Nephron progenitor cell (in vitro differentiated cells): Measurements from ENCODE around the gene UTP20.
"Not testable (repeated sequence)": the region's sequence is repeated elsewhere in the genome, so short reads cannot be mapped to it uniquely, and the experiment has no call there.

Experiments used
- DNase-seq: peaks from one replicate; pipeline ENCODE4 v3.0.0; 2021
- H3K27ac Mint-ChIP-seq: 2 replicates; pipeline ENCODE4 v1.8.0; 2021; ENCODE audit warnings: mild to moderate bottlenecking, moderate library complexity, mixed read lengths
- H3K27me3 Mint-ChIP-seq: 2 replicates; pipeline ENCODE4 v1.8.0; 2021; ENCODE audit warnings: mild to moderate bottlenecking, low read depth, mixed read lengths; ENCODE audit not compliant: poor library complexity
- H3K36me3 Mint-ChIP-seq: 2 replicates; pipeline ENCODE4 v1.8.0; 2021; ENCODE audit warnings: low read depth, mixed read lengths
- H3K4me1 Mint-ChIP-seq: 2 replicates; pipeline ENCODE4 v1.8.0; 2021; ENCODE audit warnings: mixed read lengths
- H3K4me3 Mint-ChIP-seq: 2 replicates; pipeline ENCODE4 v1.8.0; 2021; ENCODE audit warnings: mild to moderate bottlenecking, moderate library complexity, mixed read lengths
- H3K9me3 Mint-ChIP-seq: 2 replicates; pipeline ENCODE4 v1.8.0; 2021; ENCODE audit warnings: mild to moderate bottlenecking, moderate library complexity, mixed read lengths
- TF ChIP-seq, protein P1 (sequence below): fragments of 200-600 bp; sonication (generic); IDR thresholded peaks from 2 replicates; pipeline ENCODE4 v1.5.0; 2021; ENCODE audit warnings: antibody characterized with exemption

Gene UTP20

DNA sequence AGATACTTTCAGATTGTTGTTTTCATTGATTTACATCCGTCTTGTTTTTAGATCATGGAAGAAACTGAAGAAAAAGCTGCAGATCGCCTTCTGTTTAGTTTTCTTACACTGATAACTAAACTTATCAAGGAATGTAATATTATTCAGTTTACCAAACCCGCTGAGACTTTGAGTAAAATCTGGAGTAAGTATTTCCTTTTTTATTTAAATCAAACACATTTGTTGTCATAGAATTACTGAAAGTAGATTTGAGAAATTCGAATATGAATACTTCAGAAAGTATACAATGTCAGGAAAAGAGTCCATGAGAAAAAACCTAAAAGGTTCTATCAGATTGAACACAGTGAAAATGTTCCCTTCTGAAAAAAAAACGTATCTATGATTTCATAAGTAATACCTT, 95.7 kb downstream of the UTP20 start:
- H3K4me1 Mint-ChIP-seq = no peaks in the 10 kb centered on the region
- no peaks in the 10 kb centered on the region for H3K27me3 Mint-ChIP-seq
- no peak for DNase-seq
- H3K9me3 Mint-ChIP-seq = no peaks in the 10 kb centered on the region
- peaks cover 77% of the 10 kb centered on the region for H3K36me3 Mint-ChIP-seq
- TF ChIP-seq, protein P1, sequence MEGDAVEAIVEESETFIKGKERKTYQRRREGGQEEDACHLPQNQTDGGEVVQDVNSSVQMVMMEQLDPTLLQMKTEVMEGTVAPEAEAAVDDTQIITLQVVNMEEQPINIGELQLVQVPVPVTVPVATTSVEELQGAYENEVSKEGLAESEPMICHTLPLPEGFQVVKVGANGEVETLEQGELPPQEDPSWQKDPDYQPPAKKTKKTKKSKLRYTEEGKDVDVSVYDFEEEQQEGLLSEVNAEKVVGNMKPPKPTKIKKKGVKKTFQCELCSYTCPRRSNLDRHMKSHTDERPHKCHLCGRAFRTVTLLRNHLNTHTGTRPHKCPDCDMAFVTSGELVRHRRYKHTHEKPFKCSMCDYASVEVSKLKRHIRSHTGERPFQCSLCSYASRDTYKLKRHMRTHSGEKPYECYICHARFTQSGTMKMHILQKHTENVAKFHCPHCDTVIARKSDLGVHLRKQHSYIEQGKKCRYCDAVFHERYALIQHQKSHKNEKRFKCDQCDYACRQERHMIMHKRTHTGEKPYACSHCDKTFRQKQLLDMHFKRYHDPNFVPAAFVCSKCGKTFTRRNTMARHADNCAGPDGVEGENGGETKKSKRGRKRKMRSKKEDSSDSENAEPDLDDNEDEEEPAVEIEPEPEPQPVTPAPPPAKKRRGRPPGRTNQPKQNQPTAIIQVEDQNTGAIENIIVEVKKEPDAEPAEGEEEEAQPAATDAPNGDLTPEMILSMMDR = no peak
- no peak overlapping the region for H3K27ac Mint-ChIP-seq
- H3K4me3 Mint-ChIP-seq = no peak overlapping the region

DNA sequence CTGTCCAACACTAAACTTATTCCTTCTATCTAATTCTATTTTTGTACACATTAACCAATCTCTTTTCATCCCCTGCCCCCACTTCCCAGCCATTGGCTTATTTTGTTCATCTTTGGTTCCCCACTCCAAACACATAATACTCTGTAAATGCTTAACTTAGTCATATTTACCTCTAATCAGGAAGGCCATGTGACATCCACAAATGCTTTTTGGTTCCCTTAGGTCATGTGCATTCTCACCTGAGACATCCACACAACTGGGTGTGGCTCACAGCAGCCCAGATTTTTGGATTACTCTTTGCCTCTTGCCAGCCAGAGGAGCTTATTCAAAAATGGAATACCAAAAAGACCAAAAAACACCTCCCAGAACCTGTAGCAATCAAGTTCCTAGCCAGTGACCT, 99.2 kb downstream of the UTP20 start:
- no peaks in the 10 kb centered on the region for H3K27me3 Mint-ChIP-seq
- TF ChIP-seq, protein P1 = no peak
- H3K4me1 Mint-ChIP-seq = no peaks in the 10 kb centered on the region
- H3K27ac Mint-ChIP-seq = no peak overlapping the region
- H3K36me3 Mint-ChIP-seq = peaks cover 81% of the 10 kb centered on the region
- DNase-seq = no peak
- H3K9me3 Mint-ChIP-seq = no peaks in the 10 kb centered on the region
- H3K4me3 Mint-ChIP-seq = no peak overlapping the region

DNA sequence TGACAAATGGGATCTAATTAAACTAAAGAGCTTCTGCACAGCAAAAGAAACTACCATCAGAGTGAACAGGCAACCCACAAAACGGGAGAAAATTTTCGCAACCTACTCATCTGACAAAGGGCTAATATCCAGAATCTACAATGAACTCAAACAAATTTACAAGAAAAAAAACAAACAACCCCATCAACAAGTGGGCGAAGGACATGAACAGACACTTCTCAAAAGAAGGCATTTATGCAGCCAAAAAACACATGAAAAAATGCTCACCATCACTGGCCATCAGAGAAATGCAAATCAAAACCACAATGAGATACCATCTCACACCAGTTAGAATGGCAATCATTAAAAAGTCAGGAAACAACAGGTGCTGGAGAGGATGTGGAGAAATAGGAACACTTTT, 111.3 kb downstream of the UTP20 start:
- H3K27me3 Mint-ChIP-seq, H3K27ac Mint-ChIP-seq, DNase-seq, H3K4me3 Mint-ChIP-seq, H3K4me1 Mint-ChIP-seq: not testable (repeated sequence)
- peaks cover 23% of the 10 kb centered on the region for H3K9me3 Mint-ChIP-seq
- H3K36me3 Mint-ChIP-seq = peaks cover 70% of the 10 kb centered on the region

- peak overlapping the region; percentile 100 for H3K27ac Mint-ChIP-seq
- H3K27me3 Mint-ChIP-seq = peaks cover 11% of the 10 kb centered on the region
- peaks cover 24% of the 10 kb centered on the region for H3K4me1 Mint-ChIP-seq
- peak overlapping the region; percentile 92 for H3K4me3 Mint-ChIP-seq
- peaks cover 7% of the 10 kb centered on the region for H3K36me3 Mint-ChIP-seq
- no peaks in the 10 kb centered on the region for H3K9me3 Mint-ChIP-seq
- TF ChIP-seq, protein P1 = no peak
- no peak for DNase-seq
These were observed 127.1 kb downstream of the UTP20 start for GRCh38 chr12:101407049-101407435.

DNA sequence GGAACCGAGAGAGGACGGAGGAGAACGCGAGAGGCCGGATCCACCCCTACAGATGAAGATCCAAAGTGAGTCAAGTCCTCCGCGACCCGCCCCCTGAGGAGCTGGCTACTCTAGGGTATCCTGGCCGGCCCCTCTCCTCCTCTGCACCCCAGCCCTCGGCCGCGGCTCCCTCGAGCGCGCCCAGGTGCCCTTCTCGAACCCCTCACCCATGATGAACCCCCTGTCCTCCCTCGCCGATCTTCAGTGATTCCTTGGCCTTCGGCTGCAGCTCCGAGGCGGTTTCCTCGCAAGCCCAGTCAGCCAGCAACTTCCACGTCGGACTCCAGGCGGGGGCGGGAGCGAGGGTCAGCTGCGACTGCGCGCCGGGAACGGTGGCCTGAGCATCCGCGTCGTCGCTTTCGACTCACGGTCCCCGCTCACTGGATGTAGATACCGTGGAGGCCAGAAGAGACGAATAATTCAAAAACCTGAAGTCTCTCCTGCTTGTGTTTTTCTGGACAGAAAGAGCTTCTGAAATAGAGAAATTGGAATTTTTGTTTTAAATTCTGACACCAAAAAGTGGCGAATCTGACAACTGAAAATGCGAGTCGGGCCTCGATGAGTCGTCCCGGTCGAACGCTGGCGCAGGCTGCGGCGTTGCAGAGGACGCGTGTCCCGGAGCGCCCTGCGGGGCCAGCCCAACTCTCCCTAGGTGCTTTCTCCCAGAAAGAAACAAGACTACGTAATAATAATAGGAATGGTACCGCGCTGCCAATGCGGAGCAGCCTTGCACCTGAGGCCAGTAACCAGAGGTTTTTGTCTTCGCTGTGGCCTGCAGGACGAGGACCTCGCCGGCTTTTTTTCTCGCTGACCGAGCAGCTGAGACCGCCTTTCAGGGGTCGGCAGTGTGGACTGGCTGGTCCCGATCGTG, 127.8 kb downstream of the UTP20 start, which contains the start of gene ARL1:
Gene ARL1 (minus strand): TSS at position 337 of the 910 bp plus-strand sequence. CDS start 127 bp downstream, at position 210.
- Mint-ChIP-seq H3K27me3 (peaks cover 17% of the 10 kb centered on the region), H3K4me3 (peak within 1 kb of the TSS; percentile 92), H3K36me3 (peaks cover 7% of the 10 kb centered on the region), H3K4me1 (peaks cover 24% of the 10 kb centered on the region), H3K9me3 (no peaks in the 10 kb centered on the region), H3K27ac (peak within 1 kb of the TSS; percentile 100)
- peak; percentile 87 for DNase-seq
- TF ChIP-seq, protein P1 = no peak

GRCh38 chr12:101410169-101410568, 130.3 kb downstream of the UTP20 start:
- H3K4me1 Mint-ChIP-seq = peaks cover 24% of the 10 kb centered on the region
- DNase-seq, H3K36me3 Mint-ChIP-seq, H3K9me3 Mint-ChIP-seq, H3K27ac Mint-ChIP-seq, H3K4me3 Mint-ChIP-seq: not testable (repeated sequence)
- peaks cover 21% of the 10 kb centered on the region for H3K27me3 Mint-ChIP-seq
